Measurements from ENCODE around the gene RBM15B.

GRCh38 chr3:51408021-51408420 is 16.9 kb downstream of the RBM15B start:
- TF ChIP-seq HBP1 (CRISPR knock-in tag; IDR thresholded peaks at IDR 0.05) (no peak), CBFA2T2 (conservative IDR thresholded peaks at IDR 0.05) (no peak), SRSF3 (IDR thresholded peaks at IDR 0.05; ENCODE audit: insufficient read depth, low read length) (no peak), CTCF (IDR thresholded peaks at IDR 0.05 in 2 of 3, conservative IDR thresholded peaks at IDR 0.05 in 1 of 3; ENCODE audit: insufficient read depth in 2 of 3, low read depth in 1 of 3, low read length in 3 of 3) (no peak), JUNB (CRISPR knock-in tag; conservative IDR thresholded peaks at IDR 0.05) (no peak)

Data from K562 (cell line).